Thyroid gland (tissue), 4 donors: ENCODE data around the gene GMCL2. TPM values are rescaled to one million over a fixed set of nuclear protein-coding genes. Genes with fewer than 3 reads are reported as not detected.

Experiments
- DNase-seq, 2 donors: peaks; one replicate each; pipeline ENCODE4 v3.0.0-alpha.2; 2019
- H3K27ac ChIP-seq, 3 donors: fragments of 200-600 bp; sonication (generic); 1 replicate in 2 of 3; 2 replicates in 1 of 3; pipeline ENCODE4 v1.5.1; 2016 to 2019; ENCODE audit warnings: mild to moderate bottlenecking in 1 of 3, moderate library complexity in 1 of 3
- H3K27me3 ChIP-seq: fragments of 200-600 bp; sonication (generic); one replicate; pipeline ENCODE4 v1.5.1; 2019
- H3K36me3 ChIP-seq, 2 donors: fragments of 200-600 bp; sonication (generic); one replicate each; pipeline ENCODE4 v1.5.1; 2016 to 2019
- H3K4me1 ChIP-seq, 2 donors: fragments of 200-600 bp; sonication (generic); one replicate each; pipeline ENCODE4 v1.5.1; 2017 to 2019
- H3K4me3 ChIP-seq, 3 donors: fragments of 200-600 bp; sonication (generic); replicated peaks in 1 of 3; 1 replicate in 2 of 3; 2 replicates in 1 of 3; pipeline ENCODE4 v1.5.1; 2016; ENCODE audit warnings: mild to moderate bottlenecking in 1 of 3
- H3K9me3 ChIP-seq: fragments of 200-600 bp; sonication (generic); one replicate; pipeline ENCODE4 v1.5.1; 2017
- POLR2A ChIP-seq, 2 donors: fragments of 450-650 bp; IDR thresholded peaks; one replicate each; pipeline ENCODE4 v1.6.1; 2017; ENCODE audit warnings: antibody characterized with exemption in 2 of 2, mild to moderate bottlenecking in 2 of 2, moderate library complexity in 1 of 2
- WGBS, 2 donors: methylation state at CpG; one replicate each; pipeline ENCODE4 v1.1.5; 2017; 5-methylcytosine and 5-hydroxymethylcytosine counted together
- intact Hi-C: fragments of 100-400 bp; cut with DNase I; formaldehyde crosslinking; loops from one replicate; pipeline ENCODE4 v1.15.1; 2023
- total RNA-seq, 4 donors: library from RNA; depleted of rRNA; stranded (reverse); fragments of >200 nt; gene quantifications; one replicate each; pipeline ENCODE4 v1.2.3, GENCODE V29; 2016
- TF ChIP-seq, protein P1 (sequence below), 6 experiments: fragments of 200-600 bp in 3 of 6; fragments of 450-650 bp in 3 of 6; sonication (generic) in 3 of 6; IDR thresholded peaks; one replicate each; pipeline ENCODE4 v1.5.1; 2016 to 2019; ENCODE audit warnings: antibody characterized with exemption in 6 of 6, mild to moderate bottlenecking in 2 of 6, inconsistent platforms in 1 of 6, moderate library complexity in 1 of 6

Gene GMCL2
- total RNA-seq, 4 donors from 2014 or later = not detected

DNA sequence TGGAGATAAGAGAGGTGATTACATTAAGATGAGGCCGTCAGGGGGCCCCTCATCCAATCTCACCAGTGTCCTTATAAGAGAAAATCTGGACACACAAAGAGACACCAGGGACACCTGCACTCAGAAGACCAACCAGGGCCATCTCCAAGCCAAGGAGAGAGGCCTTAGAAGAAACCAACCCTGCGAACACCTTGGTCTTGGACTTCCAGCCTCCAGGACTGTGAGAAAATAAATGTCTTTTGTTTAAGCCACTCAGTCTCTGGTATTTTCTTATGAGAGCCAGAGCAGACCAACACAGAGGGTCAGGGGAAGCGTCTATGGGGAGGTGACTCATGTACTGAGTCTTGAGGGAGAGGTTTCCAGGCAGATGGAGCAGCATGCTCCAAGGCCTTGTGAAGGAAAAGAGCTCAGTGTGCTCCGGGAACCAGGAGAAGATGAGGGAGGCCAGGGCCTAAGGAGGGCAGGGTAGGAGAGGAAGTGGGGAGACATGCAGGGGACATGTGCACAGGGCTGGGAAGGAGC, 40.0 kb upstream of the GMCL2 start:
- intact Hi-C loops = no loop called here
- no peak overlapping the region for H3K4me3 ChIP-seq
- no peaks in the 10 kb centered on the region for H3K9me3 ChIP-seq
- no peak for DNase-seq
- H3K27me3 ChIP-seq = no peaks in the 10 kb centered on the region
- H3K27ac ChIP-seq = no peak overlapping the region
- no peak for TF ChIP-seq POLR2A (IDR thresholded peaks at IDR 0.05)
- TF ChIP-seq, protein P1, sequence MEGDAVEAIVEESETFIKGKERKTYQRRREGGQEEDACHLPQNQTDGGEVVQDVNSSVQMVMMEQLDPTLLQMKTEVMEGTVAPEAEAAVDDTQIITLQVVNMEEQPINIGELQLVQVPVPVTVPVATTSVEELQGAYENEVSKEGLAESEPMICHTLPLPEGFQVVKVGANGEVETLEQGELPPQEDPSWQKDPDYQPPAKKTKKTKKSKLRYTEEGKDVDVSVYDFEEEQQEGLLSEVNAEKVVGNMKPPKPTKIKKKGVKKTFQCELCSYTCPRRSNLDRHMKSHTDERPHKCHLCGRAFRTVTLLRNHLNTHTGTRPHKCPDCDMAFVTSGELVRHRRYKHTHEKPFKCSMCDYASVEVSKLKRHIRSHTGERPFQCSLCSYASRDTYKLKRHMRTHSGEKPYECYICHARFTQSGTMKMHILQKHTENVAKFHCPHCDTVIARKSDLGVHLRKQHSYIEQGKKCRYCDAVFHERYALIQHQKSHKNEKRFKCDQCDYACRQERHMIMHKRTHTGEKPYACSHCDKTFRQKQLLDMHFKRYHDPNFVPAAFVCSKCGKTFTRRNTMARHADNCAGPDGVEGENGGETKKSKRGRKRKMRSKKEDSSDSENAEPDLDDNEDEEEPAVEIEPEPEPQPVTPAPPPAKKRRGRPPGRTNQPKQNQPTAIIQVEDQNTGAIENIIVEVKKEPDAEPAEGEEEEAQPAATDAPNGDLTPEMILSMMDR (IDR thresholded peaks at IDR 0.05) = no peak
- peaks cover 14 to 17% of the 10 kb centered on the region in 2 donors for H3K36me3 ChIP-seq
- peaks cover 18 to 34% of the 10 kb centered on the region in 2 donors for H3K4me1 ChIP-seq
- whole genome bisulfite sequencing, 2 donors = 95 to 100% methylated on average over 4 of the region's 4 CpGs

DNA sequence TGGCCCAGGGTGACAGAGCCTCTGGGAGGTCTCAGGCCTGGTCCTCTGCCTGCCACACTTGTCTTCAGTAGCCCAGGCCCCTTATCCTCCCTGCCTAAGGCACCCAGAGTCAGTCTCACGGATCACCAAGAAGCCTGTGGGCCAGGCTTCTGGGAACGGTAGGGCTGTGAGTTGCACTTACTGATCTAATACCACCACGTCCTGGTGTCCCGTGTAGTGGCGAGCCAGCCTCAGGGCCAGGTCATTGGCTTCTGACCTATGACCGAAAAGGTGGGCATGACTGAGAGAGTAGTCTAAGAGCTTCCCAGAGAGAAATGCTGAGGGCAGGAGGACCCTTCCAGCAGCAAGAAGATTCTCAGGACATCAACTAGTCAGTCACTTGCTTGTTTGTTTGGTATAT, 38.0 kb upstream of the GMCL2 start:
- TF ChIP-seq, protein P1 (IDR thresholded peaks at IDR 0.05) = no peak
- no peak for TF ChIP-seq POLR2A (IDR thresholded peaks at IDR 0.05)
- H3K36me3 ChIP-seq = peaks cover 14 to 17% of the 10 kb centered on the region in 2 donors
- no peak overlapping the region for H3K4me3 ChIP-seq
- 96 to 100% methylated on average over 1 to 6 of the region's 6 CpGs for WGBS, 2 donors
- H3K27me3 ChIP-seq = no peaks in the 10 kb centered on the region
- no peaks in the 10 kb centered on the region for H3K9me3 ChIP-seq
- no peak overlapping the region for H3K27ac ChIP-seq
- intact Hi-C loops = no loop called here
- DNase-seq = no peak
- peaks cover 6 to 19% of the 10 kb centered on the region in 2 donors for H3K4me1 ChIP-seq

DNA sequence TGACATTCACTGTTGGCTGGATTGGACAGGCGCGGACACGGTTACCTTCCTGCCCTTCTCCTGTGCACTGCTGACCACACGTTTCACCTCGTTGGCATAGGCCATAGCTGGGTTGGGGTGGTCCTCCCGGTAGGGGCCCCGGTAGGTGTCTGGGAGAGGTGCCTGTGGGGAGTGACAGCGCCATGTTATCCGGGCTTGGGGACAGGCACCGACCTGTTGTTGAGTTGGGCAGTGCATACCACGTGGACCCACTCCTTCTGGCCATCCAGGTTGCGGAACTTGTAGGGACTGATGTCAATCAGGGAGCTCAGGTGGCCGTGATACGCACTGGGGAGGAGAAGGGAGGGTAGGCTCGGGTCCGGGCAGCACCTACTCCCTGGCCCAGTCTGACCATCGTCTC, 37.2 kb upstream of the GMCL2 start:
- Histone ChIP-seq H3K4me1 (peaks cover 6 to 14% of the 10 kb centered on the region in 2 donors), H3K27me3 (no peaks in the 10 kb centered on the region), H3K9me3 (no peaks in the 10 kb centered on the region), H3K27ac (peak overlapping the region in 1 of 3 donors; percentile 24), H3K4me3 (no peak overlapping the region), H3K36me3 (peaks cover 10 to 14% of the 10 kb centered on the region in 2 donors)
- 91 to 94% methylated on average over 16 to 17 of the region's 17 CpGs for WGBS, 2 donors
- DNase-seq = no peak
- TF ChIP-seq POLR2A (IDR thresholded peaks at IDR 0.05) = no peak
- TF ChIP-seq, protein P1 (IDR thresholded peaks at IDR 0.05) = no peak
- intact Hi-C loops = no loop called here

DNA sequence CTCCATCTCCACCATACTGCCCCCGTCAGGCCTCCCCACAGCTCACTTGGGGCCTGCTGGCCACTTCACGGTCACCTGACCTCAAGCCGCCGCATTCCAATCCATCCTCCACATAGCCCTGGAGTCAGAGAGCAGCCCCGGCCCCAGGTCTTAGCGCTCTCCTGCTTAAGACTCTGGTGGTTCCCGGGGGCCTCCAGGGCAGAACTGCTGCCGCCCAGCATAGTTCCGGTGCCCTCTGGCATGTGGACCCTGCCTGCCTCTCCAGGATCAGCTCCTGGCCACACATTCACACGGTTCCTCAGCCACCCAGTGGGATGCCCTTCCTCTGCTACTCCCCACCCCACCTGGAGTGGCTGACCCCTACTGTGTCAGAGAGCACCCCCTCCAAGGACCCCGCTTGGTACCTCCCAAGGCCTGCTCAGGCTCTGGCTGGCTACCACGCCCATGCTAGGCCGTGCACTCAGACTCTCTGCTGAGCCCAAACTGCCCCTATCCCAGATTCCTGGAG, 36.7 kb upstream of the GMCL2 start:
- Histone ChIP-seq H3K27me3 (no peaks in the 10 kb centered on the region), H3K27ac (peak overlapping the region in 2 of 3 donors; percentile 17 to 24), H3K4me3 (no peak overlapping the region), H3K9me3 (no peaks in the 10 kb centered on the region), H3K36me3 (peaks cover 7 to 14% of the 10 kb centered on the region in 2 donors), H3K4me1 (peaks cover 6 to 14% of the 10 kb centered on the region in 2 donors)
- TF ChIP-seq POLR2A (IDR thresholded peaks at IDR 0.05) = no peak
- TF ChIP-seq, protein P1 (IDR thresholded peaks at IDR 0.05) = peak in 1 of 6 experiments; percentile 21
- WGBS, 2 donors = 25 to 41% methylated on average over 10 to 13 of the region's 13 CpGs
- intact Hi-C loops = no loop called here
- peak; percentile 82 to 86 for DNase-seq

DNA sequence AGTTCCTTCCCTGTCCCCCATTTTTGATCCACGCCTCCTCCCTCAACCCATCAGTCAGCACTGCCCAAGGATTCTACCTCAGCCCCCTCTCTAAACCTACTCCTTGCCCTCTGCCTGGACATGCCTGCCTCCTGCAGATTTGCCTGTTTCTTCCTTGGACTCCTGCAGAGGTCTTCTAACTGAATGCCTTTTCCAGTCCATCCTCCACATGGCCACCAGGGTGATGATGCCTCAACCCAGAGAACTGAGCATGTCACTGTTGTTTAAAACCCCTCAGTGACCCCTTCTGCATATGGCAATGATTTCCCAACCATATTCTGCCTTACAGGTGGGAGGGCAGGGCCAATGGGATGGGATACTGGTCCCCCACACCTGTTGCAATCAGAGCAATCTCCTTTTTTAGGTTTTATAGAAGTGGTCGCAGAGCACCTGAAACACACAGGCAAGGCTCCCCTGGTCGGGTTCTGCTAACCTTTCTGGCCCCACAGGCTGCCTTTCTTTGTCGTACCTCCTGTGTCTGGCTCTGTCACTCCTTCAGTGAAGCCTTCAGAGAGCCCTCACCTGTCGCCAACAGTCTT, 36.1 kb upstream of the GMCL2 start:
- intact Hi-C loops = no loop called here
- peaks cover 8 to 10% of the 10 kb centered on the region in 2 donors for H3K36me3 ChIP-seq

More for the DNA sequence above, 36.1 kb upstream of the GMCL2 start:
- no peak for DNase-seq
- WGBS, 2 donors = 72 to 73% methylated on average over 5 of the region's 5 CpGs
- Histone ChIP-seq H3K27me3 (no peaks in the 10 kb centered on the region), H3K9me3 (no peaks in the 10 kb centered on the region), H3K4me3 (no peak overlapping the region), H3K27ac (peak overlapping the region in 1 of 3 donors; percentile 17), H3K4me1 (peaks cover 6 to 14% of the 10 kb centered on the region in 2 donors)
- TF ChIP-seq, protein P1 (IDR thresholded peaks at IDR 0.05) = no peak
- no peak for TF ChIP-seq POLR2A (IDR thresholded peaks at IDR 0.05)
